Measurements from ENCODE around the gene XRCC4.

The XRCC4 gene

DNA sequence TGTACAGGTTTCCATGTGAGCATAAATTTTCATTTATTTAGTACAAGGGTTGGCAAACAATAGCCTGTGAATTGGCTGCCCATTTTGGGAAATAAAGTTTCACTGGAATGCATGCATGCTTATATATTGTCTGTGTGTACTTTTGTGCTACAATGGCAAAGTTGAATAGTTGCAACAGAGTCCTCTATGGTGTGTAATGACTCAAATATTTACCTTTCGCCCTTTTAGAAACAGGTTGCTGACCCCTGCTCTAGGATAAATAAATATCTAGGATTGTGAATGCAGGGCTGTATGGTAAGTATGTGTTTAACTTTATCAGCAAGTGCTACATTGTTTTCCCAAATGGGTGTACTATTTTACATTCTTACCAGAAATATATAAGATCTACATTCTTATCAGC is 47.2 kb downstream of the XRCC4 start:
- no peak overlapping the region for H3K4me3 ChIP-seq (ENCODE audit: control insufficient read depth, low read depth, low read length)
- no peak for DNase-seq (ENCODE audit: low read depth)
- TF ChIP-seq, protein P1, sequence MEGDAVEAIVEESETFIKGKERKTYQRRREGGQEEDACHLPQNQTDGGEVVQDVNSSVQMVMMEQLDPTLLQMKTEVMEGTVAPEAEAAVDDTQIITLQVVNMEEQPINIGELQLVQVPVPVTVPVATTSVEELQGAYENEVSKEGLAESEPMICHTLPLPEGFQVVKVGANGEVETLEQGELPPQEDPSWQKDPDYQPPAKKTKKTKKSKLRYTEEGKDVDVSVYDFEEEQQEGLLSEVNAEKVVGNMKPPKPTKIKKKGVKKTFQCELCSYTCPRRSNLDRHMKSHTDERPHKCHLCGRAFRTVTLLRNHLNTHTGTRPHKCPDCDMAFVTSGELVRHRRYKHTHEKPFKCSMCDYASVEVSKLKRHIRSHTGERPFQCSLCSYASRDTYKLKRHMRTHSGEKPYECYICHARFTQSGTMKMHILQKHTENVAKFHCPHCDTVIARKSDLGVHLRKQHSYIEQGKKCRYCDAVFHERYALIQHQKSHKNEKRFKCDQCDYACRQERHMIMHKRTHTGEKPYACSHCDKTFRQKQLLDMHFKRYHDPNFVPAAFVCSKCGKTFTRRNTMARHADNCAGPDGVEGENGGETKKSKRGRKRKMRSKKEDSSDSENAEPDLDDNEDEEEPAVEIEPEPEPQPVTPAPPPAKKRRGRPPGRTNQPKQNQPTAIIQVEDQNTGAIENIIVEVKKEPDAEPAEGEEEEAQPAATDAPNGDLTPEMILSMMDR (IDR thresholded peaks at IDR 0.05; ENCODE audit: control insufficient read depth, insufficient read depth, low read depth, low read length, missing control alignments) = no peak

DNA sequence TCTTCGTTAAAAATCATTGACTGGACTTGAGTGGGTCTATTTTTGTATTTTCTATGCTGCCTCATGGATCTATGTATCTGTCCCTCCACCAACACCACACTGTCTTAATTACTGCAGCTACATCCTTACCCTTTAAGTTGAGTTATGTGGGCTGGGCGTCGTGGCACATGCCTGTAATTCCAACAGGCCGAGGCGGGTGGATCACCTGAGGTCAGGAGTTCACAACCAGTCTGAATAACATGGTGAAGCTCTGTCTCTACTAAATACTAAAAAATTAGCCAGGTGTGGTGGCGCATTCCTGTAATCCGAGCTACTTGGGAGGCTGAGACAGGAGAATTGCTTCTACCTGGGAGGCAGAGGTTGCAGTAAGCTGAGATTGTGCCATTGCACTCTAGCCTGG is 48.2 kb downstream of the XRCC4 start:
- DNase-seq (ENCODE audit: low read depth) = no peak
- TF ChIP-seq, protein P1 (IDR thresholded peaks at IDR 0.05; ENCODE audit: control insufficient read depth, insufficient read depth, low read depth, low read length, missing control alignments) = no peak
- no peak overlapping the region for H3K4me3 ChIP-seq (ENCODE audit: control insufficient read depth, low read depth, low read length)

DNA sequence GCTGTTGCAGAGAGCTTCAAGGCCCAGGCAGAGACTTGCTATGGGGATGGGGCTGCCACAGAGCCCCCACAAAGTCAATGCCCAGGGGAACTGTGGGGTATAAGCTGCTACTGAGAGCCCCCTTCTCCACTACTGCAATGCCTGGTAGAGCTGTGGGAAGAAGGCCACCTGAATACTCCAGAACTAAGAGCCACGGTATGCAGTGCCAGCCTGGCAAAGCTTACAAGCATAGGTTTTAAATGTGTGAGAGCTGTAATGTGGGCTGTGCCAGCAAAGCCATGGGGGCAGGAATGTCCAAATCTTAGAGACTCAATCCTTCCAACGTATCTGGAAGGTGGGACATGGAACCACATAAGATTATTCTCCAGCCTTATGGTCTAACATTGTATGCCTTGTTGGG is 49.2 kb downstream of the XRCC4 start:
- TF ChIP-seq, protein P1 (IDR thresholded peaks at IDR 0.05; ENCODE audit: control insufficient read depth, insufficient read depth, low read depth, low read length, missing control alignments) = no peak
- no peak for DNase-seq (ENCODE audit: low read depth)

DNA sequence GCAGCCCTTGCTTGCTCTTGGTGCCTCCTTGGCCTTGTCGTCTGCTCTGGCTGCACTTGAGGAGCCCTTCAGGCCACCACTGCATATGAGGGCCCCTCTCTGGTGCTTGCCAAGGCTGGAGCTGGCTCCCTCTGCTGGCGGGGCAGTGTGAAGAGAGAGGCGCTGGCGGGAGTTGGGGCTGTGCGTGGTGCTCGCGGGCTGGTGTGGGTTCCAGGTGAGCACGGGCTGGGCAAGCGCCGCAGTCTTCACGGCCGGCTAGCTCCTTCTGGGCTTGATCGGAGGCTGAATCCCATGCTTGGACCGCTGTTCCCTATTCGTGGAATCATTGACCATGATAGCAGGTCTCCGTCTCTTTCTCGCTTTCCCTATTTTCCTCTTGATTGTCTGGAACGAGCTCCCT is 56.5 kb downstream of the XRCC4 start:
- no peak for DNase-seq (ENCODE audit: low read depth)
- TF ChIP-seq, protein P1 (IDR thresholded peaks at IDR 0.05; ENCODE audit: control insufficient read depth, insufficient read depth, low read depth, low read length, missing control alignments) = no peak
- H3K4me3 ChIP-seq (ENCODE audit: control insufficient read depth, low read depth, low read length) = no peak overlapping the region

More for the DNA sequence above, 49.2 kb downstream of the XRCC4 start:
- no peak overlapping the region for H3K4me3 ChIP-seq (ENCODE audit: control insufficient read depth, low read depth, low read length)

DNA sequence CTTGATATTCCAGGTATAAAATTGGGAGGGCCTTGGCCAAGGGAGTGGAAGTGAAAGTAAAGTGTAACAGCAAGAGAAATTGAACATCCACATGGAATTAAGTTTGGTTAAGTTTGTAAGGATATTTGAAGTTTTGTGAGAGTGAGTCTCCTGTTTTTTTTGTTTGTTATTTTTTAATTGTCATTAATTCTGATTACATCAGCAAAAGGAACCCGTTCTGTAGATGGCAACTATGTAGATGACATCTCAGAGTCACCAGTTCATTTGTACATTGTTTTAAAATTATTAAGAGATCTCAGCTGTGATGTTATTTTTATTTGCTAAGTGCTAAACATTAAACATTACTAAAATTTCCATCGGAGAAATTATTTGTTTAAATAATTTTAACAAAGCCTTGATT is 65.2 kb downstream of the XRCC4 start:
- TF ChIP-seq, protein P1 (IDR thresholded peaks at IDR 0.05; ENCODE audit: control insufficient read depth, insufficient read depth, low read depth, low read length, missing control alignments) = no peak
- DNase-seq (ENCODE audit: low read depth) = no peak
- no peak overlapping the region for H3K4me3 ChIP-seq (ENCODE audit: control insufficient read depth, low read depth, low read length)

DNA sequence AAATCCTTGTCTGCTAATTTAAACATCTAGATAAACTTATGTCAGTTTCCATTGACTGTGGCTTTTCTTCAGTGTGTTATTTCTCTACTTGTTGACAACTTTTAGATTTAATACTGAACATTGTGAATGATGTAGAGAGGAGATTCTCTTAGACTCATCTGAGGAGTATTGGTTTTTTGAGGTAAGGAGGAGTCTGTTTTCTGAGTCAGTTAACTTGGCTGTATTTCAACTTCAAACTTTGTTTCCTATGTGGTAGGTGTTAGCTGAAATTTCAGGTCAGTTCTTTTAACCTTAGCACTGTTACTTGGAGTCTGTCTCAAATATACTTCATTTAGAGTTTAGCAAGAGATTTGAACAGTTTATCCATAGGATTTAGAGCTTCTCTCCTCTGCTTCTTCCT is 67.9 kb downstream of the XRCC4 start:
- DNase-seq (ENCODE audit: low read depth) = no peak
- H3K4me3 ChIP-seq (ENCODE audit: control insufficient read depth, low read depth, low read length) = no peak overlapping the region
- TF ChIP-seq, protein P1 (IDR thresholded peaks at IDR 0.05; ENCODE audit: control insufficient read depth, insufficient read depth, low read depth, low read length, missing control alignments) = no peak

DNA sequence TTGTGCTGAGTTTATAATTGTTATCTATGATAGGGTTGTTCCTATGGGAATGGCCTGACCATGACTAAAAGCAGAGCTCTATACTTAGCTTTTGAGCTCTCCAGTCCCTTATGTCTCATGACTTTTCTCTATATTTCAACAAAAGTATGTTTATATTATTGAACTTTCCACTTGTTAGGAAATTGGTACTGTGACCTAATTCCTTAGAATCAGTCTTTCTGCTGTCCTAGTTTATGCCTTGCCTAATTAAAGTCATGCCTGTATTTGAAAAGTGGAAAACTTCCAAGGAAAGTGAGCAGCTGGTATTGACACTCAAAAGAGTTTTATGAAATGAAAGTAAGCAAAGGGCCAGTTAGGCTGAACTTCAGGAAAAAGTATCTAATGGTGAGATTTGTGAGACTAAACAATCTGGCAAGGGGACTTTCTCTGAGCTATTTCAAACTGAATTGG is 68.6 kb downstream of the XRCC4 start:
- DNase-seq (ENCODE audit: low read depth) = no peak
- no peak overlapping the region for H3K4me3 ChIP-seq (ENCODE audit: control insufficient read depth, low read depth, low read length)
- TF ChIP-seq, protein P1 (IDR thresholded peaks at IDR 0.05; ENCODE audit: control insufficient read depth, insufficient read depth, low read depth, low read length, missing control alignments) = no peak

All from AG09309 (cell line).